OCI-LY1 (cell line): ENCODE measurements around the gene TNNT2.

Experiments used
- H2AFZ ChIP-seq: fragments of 200-600 bp; sonication (generic), shearing (Covaris generic); 2 replicates; pipeline ENCODE4 v1.6.0; 2014; ENCODE audit warnings: antibody characterized with exemption, mild to moderate bottlenecking, low read length
- H3F3A ChIP-seq: fragments of 200-600 bp; sonication (generic), shearing (Covaris generic); 2 replicates; pipeline ENCODE4 v1.6.0; 2014; ENCODE audit warnings: mild to moderate bottlenecking, antibody characterized with exemption, low read length, moderate library complexity; ENCODE audit not compliant: insufficient read depth
- H3K27ac ChIP-seq: fragments of 200-600 bp; sonication (generic); 2 replicates; pipeline ENCODE4 v1.5.1; 2014; ENCODE audit warnings: low read length, mixed run types, mild to moderate bottlenecking, low read depth; ENCODE audit not compliant: poor library complexity, severe bottlenecking
- H3K27me3 ChIP-seq: fragments of 200-600 bp; sonication (generic); 2 replicates; pipeline ENCODE4 v1.6.0; 2014; ENCODE audit warnings: antibody characterized with exemption, mild to moderate bottlenecking, low read length, moderate library complexity; ENCODE audit not compliant: insufficient read depth
- H3K36me3 ChIP-seq: fragments of 200-600 bp; sonication (generic); 2 replicates; pipeline ENCODE4 v1.6.1; 2014; ENCODE audit warnings: mild to moderate bottlenecking, antibody characterized with exemption, low read length, moderate library complexity, mixed read lengths; ENCODE audit not compliant: insufficient read depth
- H3K4me1 ChIP-seq: fragments of 200-600 bp; sonication (generic); 2 replicates; pipeline ENCODE4 v1.5.1; 2014; ENCODE audit warnings: mild to moderate bottlenecking, low read length, moderate library complexity; ENCODE audit not compliant: insufficient read depth, severe bottlenecking
- H3K4me2 ChIP-seq: fragments of 200-600 bp; sonication (generic), shearing (Covaris generic); 2 replicates; pipeline ENCODE4 v1.6.1; 2014; ENCODE audit warnings: low read length
- H3K4me3 ChIP-seq: fragments of 200-600 bp; sonication (generic); 2 replicates; pipeline ENCODE4 v1.5.1; 2014; ENCODE audit warnings: low read length, low read depth, mild to moderate bottlenecking, mixed read lengths; ENCODE audit not compliant: poor library complexity, severe bottlenecking
- H3K79me2 ChIP-seq: fragments of 200-600 bp; shearing (Covaris generic); 2 replicates; pipeline ENCODE4 v1.6.1; 2016; ENCODE audit warnings: mixed run types, low read length, mixed read lengths; ENCODE audit not compliant: insufficient read depth
- H3K9ac ChIP-seq: fragments of 200-600 bp; sonication (generic), shearing (Covaris generic); 2 replicates; pipeline ENCODE4 v1.6.1; 2014; ENCODE audit warnings: mild to moderate bottlenecking, low read length, mixed read lengths
- H3K9me2 ChIP-seq: fragments of 200-600 bp; sonication (generic), shearing (Covaris generic); 2 replicates; pipeline ENCODE4 v1.6.1; 2014; ENCODE audit warnings: low read depth, mild to moderate bottlenecking, low read length, mixed read lengths
- H3K9me3 ChIP-seq: fragments of 200-600 bp; shearing (Covaris generic); 2 replicates; pipeline ENCODE4 v1.6.1; 2014; ENCODE audit warnings: low read length, mixed read lengths
- H4K20me1 ChIP-seq: fragments of 200-600 bp; sonication (generic), shearing (Covaris generic); 2 replicates; pipeline ENCODE4 v1.6.0; 2016; ENCODE audit warnings: mild to moderate bottlenecking, low read length; ENCODE audit not compliant: insufficient read depth
- EZH2 ChIP-seq: fragments of 200-600 bp; sonication (generic), shearing (Covaris generic); IDR thresholded peaks from 2 replicates; pipeline ENCODE4 v1.8.0; 2017; ENCODE audit warnings: borderline replicate concordance, mixed run types, mild to moderate bottlenecking, antibody characterized with exemption, low read length, moderate library complexity, mixed read lengths
- TF ChIP-seq, protein P1 (sequence below): fragments of 200-600 bp; sonication (generic), shearing (Covaris generic); IDR thresholded peaks from 2 replicates; pipeline ENCODE4 v1.5.1; 2017; ENCODE audit warnings: mild to moderate bottlenecking, antibody characterized with exemption, low read length, moderate library complexity, mixed read lengths

Gene TNNT2

DNA sequence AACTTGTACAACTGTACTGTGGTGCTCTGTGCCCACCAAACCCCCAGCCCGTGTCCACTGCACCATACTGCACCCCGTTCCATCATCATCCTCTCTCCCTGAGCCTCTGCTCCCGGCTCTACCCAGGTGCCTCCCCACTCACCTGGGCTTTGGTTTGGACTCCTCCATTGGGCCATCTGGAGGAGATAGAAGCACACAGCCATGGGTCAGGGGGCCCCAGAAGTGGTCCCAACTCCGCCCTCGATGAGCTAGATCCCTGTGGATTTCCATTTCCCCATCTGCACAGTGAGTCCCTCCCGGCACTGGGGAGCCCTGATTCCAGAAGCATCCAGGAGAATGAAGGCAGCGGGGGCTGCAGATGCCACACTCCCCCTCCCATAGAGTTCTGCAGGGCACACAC is 10.8 kb downstream of the TNNT2 start:
- H3K79me2 ChIP-seq, result no peaks in the 10 kb centered on the region
- H3K4me3 ChIP-seq, result no peak overlapping the region
- H4K20me1 ChIP-seq, result no peaks in the 10 kb centered on the region
- TF ChIP-seq, protein P1, sequence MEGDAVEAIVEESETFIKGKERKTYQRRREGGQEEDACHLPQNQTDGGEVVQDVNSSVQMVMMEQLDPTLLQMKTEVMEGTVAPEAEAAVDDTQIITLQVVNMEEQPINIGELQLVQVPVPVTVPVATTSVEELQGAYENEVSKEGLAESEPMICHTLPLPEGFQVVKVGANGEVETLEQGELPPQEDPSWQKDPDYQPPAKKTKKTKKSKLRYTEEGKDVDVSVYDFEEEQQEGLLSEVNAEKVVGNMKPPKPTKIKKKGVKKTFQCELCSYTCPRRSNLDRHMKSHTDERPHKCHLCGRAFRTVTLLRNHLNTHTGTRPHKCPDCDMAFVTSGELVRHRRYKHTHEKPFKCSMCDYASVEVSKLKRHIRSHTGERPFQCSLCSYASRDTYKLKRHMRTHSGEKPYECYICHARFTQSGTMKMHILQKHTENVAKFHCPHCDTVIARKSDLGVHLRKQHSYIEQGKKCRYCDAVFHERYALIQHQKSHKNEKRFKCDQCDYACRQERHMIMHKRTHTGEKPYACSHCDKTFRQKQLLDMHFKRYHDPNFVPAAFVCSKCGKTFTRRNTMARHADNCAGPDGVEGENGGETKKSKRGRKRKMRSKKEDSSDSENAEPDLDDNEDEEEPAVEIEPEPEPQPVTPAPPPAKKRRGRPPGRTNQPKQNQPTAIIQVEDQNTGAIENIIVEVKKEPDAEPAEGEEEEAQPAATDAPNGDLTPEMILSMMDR, result no peak
- no peak for TF ChIP-seq EZH2
- H3K4me1 ChIP-seq, result no peaks in the 10 kb centered on the region
- no peaks in the 10 kb centered on the region for H3F3A ChIP-seq
- H2AFZ ChIP-seq, result no peak overlapping the region
- H3K4me2 ChIP-seq, result no peak overlapping the region
- H3K9ac ChIP-seq, result no peak overlapping the region
- H3K27ac ChIP-seq, result no peak overlapping the region
- H3K9me3 ChIP-seq, result no peaks in the 10 kb centered on the region
- H3K9me2 ChIP-seq, result no peaks in the 10 kb centered on the region
- H3K36me3 ChIP-seq, result no peaks in the 10 kb centered on the region
- no peaks in the 10 kb centered on the region for H3K27me3 ChIP-seq

DNA sequence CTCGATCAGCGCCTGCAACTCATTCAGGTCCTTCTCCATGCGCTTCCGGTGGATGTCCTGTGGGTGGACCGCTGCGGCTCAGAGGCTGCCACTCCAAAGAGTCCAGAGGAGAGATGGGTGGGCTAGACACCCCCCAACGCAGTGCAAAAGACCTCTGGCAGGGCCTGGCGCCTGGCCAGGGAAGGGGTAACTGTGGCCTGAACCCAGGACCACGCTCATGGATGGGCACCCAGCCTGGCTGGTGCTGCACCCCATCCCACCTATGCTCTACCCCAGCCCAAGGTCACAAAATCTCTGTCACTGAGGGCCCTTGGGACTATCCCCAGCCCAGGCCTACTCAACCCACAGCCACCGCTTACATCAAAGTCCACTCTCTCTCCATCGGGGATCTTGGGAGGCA is 12.2 kb downstream of the TNNT2 start:
- H3K36me3 ChIP-seq, result no peaks in the 10 kb centered on the region
- no peak overlapping the region for H2AFZ ChIP-seq
- no peaks in the 10 kb centered on the region for H3K27me3 ChIP-seq
- no peak overlapping the region for H3K27ac ChIP-seq
- no peaks in the 10 kb centered on the region for H4K20me1 ChIP-seq
- no peak overlapping the region for H3K9ac ChIP-seq
- H3F3A ChIP-seq, result no peaks in the 10 kb centered on the region
- no peaks in the 10 kb centered on the region for H3K79me2 ChIP-seq
- TF ChIP-seq, protein P1, result no peak
- no peak for TF ChIP-seq EZH2
- H3K4me1 ChIP-seq, result no peaks in the 10 kb centered on the region
- no peaks in the 10 kb centered on the region for H3K9me2 ChIP-seq
- no peak overlapping the region for H3K4me3 ChIP-seq
- no peaks in the 10 kb centered on the region for H3K9me3 ChIP-seq
- H3K4me2 ChIP-seq, result no peak overlapping the region

DNA sequence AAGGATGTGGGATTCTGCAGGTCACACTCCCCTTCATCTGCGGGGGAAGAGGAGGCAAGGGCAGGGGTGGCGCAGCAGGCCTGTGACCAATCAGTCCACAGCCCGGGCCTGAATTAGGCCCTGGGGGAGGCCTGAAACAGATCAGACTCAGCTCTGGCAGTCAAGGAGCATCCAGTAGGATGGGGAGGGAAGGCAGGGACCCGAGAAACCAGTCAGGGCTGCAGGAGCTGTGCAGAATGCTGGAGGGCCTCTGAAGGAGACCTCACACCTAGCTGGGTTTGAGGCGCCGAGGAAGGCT is 12.7 kb downstream of the TNNT2 start:
- no peaks in the 10 kb centered on the region for H3K9me3 ChIP-seq
- H3K4me3 ChIP-seq, result no peak overlapping the region
- H3K4me2 ChIP-seq, result no peak overlapping the region
- no peaks in the 10 kb centered on the region for H3K9me2 ChIP-seq
- TF ChIP-seq, protein P1, result no peak
- no peak for TF ChIP-seq EZH2
- no peaks in the 10 kb centered on the region for H3K27me3 ChIP-seq
- no peak overlapping the region for H3K9ac ChIP-seq
- no peaks in the 10 kb centered on the region for H3K79me2 ChIP-seq
- no peaks in the 10 kb centered on the region for H4K20me1 ChIP-seq
- H3K4me1 ChIP-seq, result no peaks in the 10 kb centered on the region
- H3F3A ChIP-seq, result no peaks in the 10 kb centered on the region
- H3K27ac ChIP-seq, result no peak overlapping the region
- no peaks in the 10 kb centered on the region for H3K36me3 ChIP-seq
- H2AFZ ChIP-seq, result no peak overlapping the region
